Endothelial cell of umbilical vein (primary cell): Measurements from ENCODE around the gene CMTM6.

Experiments
- CTCF ChIP-seq, 2 donors: IDR thresholded peaks; 1 replicate in 1 of 2; 2 replicates in 1 of 2; pipeline ENCODE4 v1.5.1; 2011; ENCODE audit warnings: low read length in 2 of 2, mild to moderate bottlenecking in 2 of 2, moderate library complexity in 2 of 2, control low read depth in 1 of 2, inconsistent platforms in 1 of 2, low read depth in 1 of 2; ENCODE audit not compliant: insufficient read depth in 1 of 2; ENCODE audit errors: extremely low read depth in 1 of 2
- EZH2 ChIP-seq: IDR thresholded peaks from 2 replicates; pipeline ENCODE4 v1.6.1; 2012; ENCODE audit warnings: borderline replicate concordance, low read depth, mild to moderate bottlenecking, moderate library complexity, low read length, inconsistent platforms; ENCODE audit not compliant: severe bottlenecking
- FOS ChIP-seq: IDR thresholded peaks from 2 replicates; pipeline ENCODE4 v1.6.1; 2011; ENCODE audit warnings: mild to moderate bottlenecking, low read length, moderate library complexity, borderline replicate concordance; ENCODE audit not compliant: insufficient read depth
- JUN ChIP-seq: IDR thresholded peaks from 2 replicates; pipeline ENCODE4 v1.6.1; 2011; ENCODE audit warnings: borderline replicate concordance, low read depth; ENCODE audit not compliant: insufficient read length, insufficient read depth
- MAX ChIP-seq: IDR thresholded peaks from 2 replicates; pipeline ENCODE4 v1.6.1; 2011; ENCODE audit not compliant: insufficient read depth, insufficient read length
- MYC ChIP-seq: IDR thresholded peaks from one replicate; pipeline ENCODE4 v1.6.1; 2011; ENCODE audit warnings: mild to moderate bottlenecking, low read depth, low read length
- POLR2A ChIP-seq: IDR thresholded peaks from 2 replicates; pipeline ENCODE4 v1.6.1; 2012; ENCODE audit warnings: low read depth, mild to moderate bottlenecking, control low read depth, low read length
- POLR2AphosphoS5 ChIP-seq: IDR thresholded peaks from 2 replicates; pipeline ENCODE4 v1.6.1; 2012; ENCODE audit warnings: low read depth, mild to moderate bottlenecking, control low read depth, low read length, moderate library complexity; ENCODE audit not compliant: insufficient read depth

- no peak for TF ChIP-seq POLR2A
- TF ChIP-seq CTCF (IDR thresholded peaks at IDR 0.05; ENCODE audit: extremely low read depth in 1 of 2, insufficient read depth in 1 of 2, low read depth in 1 of 2, low read length in 2 of 2): no peak
- TF ChIP-seq POLR2AphosphoS5: no peak
- no peak for TF ChIP-seq EZH2
- no peak for TF ChIP-seq MYC
- TF ChIP-seq MAX: no peak
- no peak for TF ChIP-seq JUN
- no peak for TF ChIP-seq FOS
Observed at GRCh38 chr3:32431481-32431880, 71.2 kb downstream of the CMTM6 start.
